K562 (cell line): ENCODE data around the gene EXOC3L1. TPM values are rescaled to one million over a fixed set of nuclear protein-coding genes. Genes with fewer than 3 reads are reported as not detected.

Experiments
- AFF1 ChIP-seq, 2 experiments: fragments of 450-650 bp; IDR thresholded peaks; 2 replicates each; pipeline ENCODE4 v1.6.1; 2018; ENCODE audit warnings: mild to moderate bottlenecking in 2 of 2, low read depth in 1 of 2; ENCODE audit not compliant: partially characterized antibody in 2 of 2
- CHCHD3 ChIP-seq: fragments of 250-450 bp; sonication (Bioruptor Pico); IDR thresholded peaks from 2 replicates; pipeline ENCODE4 v2.1.2; 2022; ENCODE audit warnings: mild to moderate bottlenecking
- DACH1 ChIP-seq: fragments of 450-650 bp; IDR thresholded peaks from 2 replicates; pipeline ENCODE4 v1.6.1; 2018; ENCODE audit not compliant: partially characterized antibody
- DIDO1 ChIP-seq: fragments of 450-650 bp; IDR thresholded peaks from 2 replicates; pipeline ENCODE4 v1.6.1; 2016; ENCODE audit warnings: low read depth, missing biosample characterization, missing genetic modification characterization
- DMBX1 ChIP-seq: fragments of 250-450 bp; sonication (Bioruptor Pico); IDR thresholded peaks from 2 replicates; pipeline ENCODE4 v1.8.0; 2022; ENCODE audit warnings: inconsistent platforms, mild to moderate bottlenecking, moderate library complexity, borderline replicate concordance
- E2F6 ChIP-seq, 2 experiments: IDR thresholded peaks; 2 replicates each; pipeline ENCODE4 v1.6.1; 2011; ENCODE audit warnings: borderline replicate concordance in 1 of 2, control low read depth in 1 of 2, low read depth in 1 of 2, low read length in 1 of 2, mild to moderate bottlenecking in 1 of 2, mixed read lengths in 1 of 2, moderate library complexity in 1 of 2; ENCODE audit not compliant: insufficient read depth in 1 of 2, insufficient read length in 1 of 2, poor library complexity in 1 of 2, severe bottlenecking in 1 of 2; ENCODE audit errors: extremely low read depth in 1 of 2
- GABPB1 ChIP-seq: sonication (generic); formaldehyde crosslinking; IDR thresholded peaks from 2 replicates; pipeline ENCODE4 v1.8.0; 2022; ENCODE audit warnings: mild to moderate bottlenecking, missing genetic modification reagents
- MXI1 ChIP-seq: IDR thresholded peaks from 2 replicates; pipeline ENCODE4 v1.6.1; 2011; ENCODE audit warnings: low read depth, mild to moderate bottlenecking, improper control_type of control experiment, low read length
- NFXL1 ChIP-seq: fragments of 450-650 bp; formaldehyde crosslinking; IDR thresholded peaks from 2 replicates; pipeline ENCODE4 v1.4.0; 2021; ENCODE audit warnings: mild to moderate bottlenecking
- POLR2H ChIP-seq: IDR thresholded peaks from 2 replicates; pipeline ENCODE4 v1.6.1; 2016; ENCODE audit warnings: missing genetic modification characterization, low read depth, mild to moderate bottlenecking, control low read depth, missing compliant biosample characterization, moderate library complexity
- RNF219 ChIP-seq: fragments of 250-450 bp; sonication (Bioruptor Pico); IDR thresholded peaks from 2 replicates; pipeline ENCODE4 v1.5.0; 2022; ENCODE audit warnings: mild to moderate bottlenecking
- SMARCC2 ChIP-seq: fragments of 450-650 bp; IDR thresholded peaks from 2 replicates; pipeline ENCODE4 v1.6.1; 2017; ENCODE audit warnings: antibody characterized with exemption, moderate library complexity, mild to moderate bottlenecking, low read depth
- SMARCE1 ChIP-seq: fragments of 450-650 bp; IDR thresholded peaks from 2 replicates; pipeline ENCODE4 v1.7.1; 2016; ENCODE audit warnings: mild to moderate bottlenecking
- ZNF133 ChIP-seq: fragments of 250-450 bp; sonication (Bioruptor Pico); IDR thresholded peaks from 2 replicates; pipeline ENCODE4 v1.4.0; 2020; ENCODE audit warnings: mild to moderate bottlenecking
- polyA plus RNA-seq, 8 experiments: library from polyadenylated mRNA; depleted of rRNA in 4 of 8; stranded (reverse) in 5 of 8; unstranded in 3 of 8; fragments of >200 nt; fragmentation: Nextera tagmentation in 2 of 8; fragmentation: Illumina TruSeq in 1 of 8; extraction: Ambion mirVana in 2 of 8; extraction: Trizol in 1 of 8; gene quantifications; 2 replicates each; pipeline versions ENCODE4 v1.2.1 to v1.2.3, GENCODE V29; 2011 to 2014; ENCODE audit warnings: inconsistent platforms in 1 of 8, missing spikeins in 1 of 8
- total RNA-seq, 7 experiments: library from RNA; depleted of rRNA in 6 of 7; stranded (reverse); fragments of >200 nt in 6 of 7; fragmentation: Illumina TruSeq in 2 of 7; extraction: Trizol in 2 of 7; gene quantifications; 2 replicates each; pipeline versions ENCODE4 v1.2.1 to v1.2.3, GENCODE V29; 2011 to 2021; ENCODE audit warnings: low replicate concordance in 1 of 7
- TF ChIP-seq, protein P1 (sequence below), 2 experiments: fragments of 200-800 bp in 1 of 2; sonication (Bioruptor generic) in 1 of 2; sonication (generic) in 1 of 2; formaldehyde crosslinking in 1 of 2; IDR thresholded peaks in 1 of 2; conservative IDR thresholded peaks in 1 of 2; 2 replicates each; pipeline versions ENCODE4 v1.5.0 to v1.6.1; 2016 to 2020; ENCODE audit warnings: missing compliant biosample characterization in 1 of 2, missing genetic modification characterization in 1 of 2, missing genetic modification reagents in 1 of 2
- TF ChIP-seq, protein P2 (sequence below): fragments of 250-450 bp; sonication (Bioruptor Pico); IDR thresholded peaks from 2 replicates; pipeline ENCODE4 v1.8.0; 2022; ENCODE audit warnings: inconsistent platforms, mild to moderate bottlenecking, moderate library complexity, borderline replicate concordance

Gene EXOC3L1
- total and polyA plus RNA-seq, 9 of the 15 experiments (the other 6 are each of a cell fraction or from before 2014, with no cell fraction given): 0.08 TPM; not detected in 8

- TF ChIP-seq AFF1 (IDR thresholded peaks at IDR 0.05; ENCODE audit: low read depth in 1 of 2, partially characterized antibody in 2 of 2) (no peak), ZNF133 (CRISPR knock-in tag) (no peak), SMARCE1 (no peak), DACH1 (no peak), CHCHD3 (CRISPR knock-in tag) (no peak), E2F6 (IDR thresholded peaks at IDR 0.05; ENCODE audit: borderline replicate concordance in 1 of 2, extremely low read depth in 1 of 2, insufficient read depth in 1 of 2, insufficient read length in 1 of 2, low read depth in 1 of 2, low read length in 1 of 2, poor library complexity in 1 of 2, severe bottlenecking in 1 of 2) (no peak), RNF219 (CRISPR knock-in tag) (no peak), MXI1 (0 out of 2 replicates have a peak, but pooled peaks have one; percentile 50), DMBX1 (CRISPR knock-in tag) (no peak), POLR2H (tag) (no peak), SMARCC2 (no peak), NFXL1 (CRISPR knock-in tag) (no peak), GABPB1 (peak; percentile 92), DIDO1 (tag) (no peak)
- TF ChIP-seq, protein P1, sequence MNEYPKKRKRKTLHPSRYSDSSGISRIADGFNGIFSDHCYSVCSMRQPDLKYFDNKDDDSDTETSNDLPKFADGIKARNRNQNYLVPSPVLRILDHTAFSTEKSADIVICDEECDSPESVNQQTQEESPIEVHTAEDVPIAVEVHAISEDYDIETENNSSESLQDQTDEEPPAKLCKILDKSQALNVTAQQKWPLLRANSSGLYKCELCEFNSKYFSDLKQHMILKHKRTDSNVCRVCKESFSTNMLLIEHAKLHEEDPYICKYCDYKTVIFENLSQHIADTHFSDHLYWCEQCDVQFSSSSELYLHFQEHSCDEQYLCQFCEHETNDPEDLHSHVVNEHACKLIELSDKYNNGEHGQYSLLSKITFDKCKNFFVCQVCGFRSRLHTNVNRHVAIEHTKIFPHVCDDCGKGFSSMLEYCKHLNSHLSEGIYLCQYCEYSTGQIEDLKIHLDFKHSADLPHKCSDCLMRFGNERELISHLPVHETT (CRISPR knock-in tag; conservative IDR thresholded peaks at IDR 0.05 in 1 of 2, IDR thresholded peaks at IDR 0.05 in 1 of 2): peak in 1 of 2 experiments; percentile 69; a peak in 2 of 4 replicates
- TF ChIP-seq, protein P2, sequence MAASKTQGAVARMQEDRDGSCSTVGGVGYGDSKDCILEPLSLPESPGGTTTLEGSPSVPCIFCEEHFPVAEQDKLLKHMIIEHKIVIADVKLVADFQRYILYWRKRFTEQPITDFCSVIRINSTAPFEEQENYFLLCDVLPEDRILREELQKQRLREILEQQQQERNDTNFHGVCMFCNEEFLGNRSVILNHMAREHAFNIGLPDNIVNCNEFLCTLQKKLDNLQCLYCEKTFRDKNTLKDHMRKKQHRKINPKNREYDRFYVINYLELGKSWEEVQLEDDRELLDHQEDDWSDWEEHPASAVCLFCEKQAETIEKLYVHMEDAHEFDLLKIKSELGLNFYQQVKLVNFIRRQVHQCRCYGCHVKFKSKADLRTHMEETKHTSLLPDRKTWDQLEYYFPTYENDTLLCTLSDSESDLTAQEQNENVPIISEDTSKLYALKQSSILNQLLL (CRISPR knock-in tag): no peak
Observed at GRCh38 chr16:67191995-67192681, 2.2 kb upstream of the EXOC3L1 start, which contains the start of gene E2F4 (continued).
